Vagina (tissue), 2 donors: ENCODE data around the gene CCDC178.

Source experiments
- CTCF ChIP-seq, 3 experiments: fragments of 450-650 bp in 2 of 3; fragments of 200-600 bp in 1 of 3; sonication (generic) in 1 of 3; IDR thresholded peaks; one replicate each; pipeline ENCODE4 v1.5.1; 2017 to 2019; ENCODE audit warnings: antibody characterized with exemption in 3 of 3, mild to moderate bottlenecking in 2 of 3, moderate library complexity in 2 of 3
- POLR2AphosphoS5 ChIP-seq, 2 donors: sonication (generic); formaldehyde crosslinking; IDR thresholded peaks; one replicate each; pipeline ENCODE4 v1.9.0; 2017; ENCODE audit warnings: antibody characterized with exemption in 2 of 2, mild to moderate bottlenecking in 2 of 2, low read depth in 1 of 2; ENCODE audit not compliant: insufficient read depth in 1 of 2

- TF ChIP-seq POLR2AphosphoS5 (IDR thresholded peaks at IDR 0.05; ENCODE audit: insufficient read depth in 1 of 2, low read depth in 1 of 2), result no peak
- TF ChIP-seq CTCF (IDR thresholded peaks at IDR 0.05), result no peak
These were observed 532.7 kb downstream of the CCDC178 start for GRCh38 chr18:32907648-32908423.
